ENCODE data around the gene ZNRF3.

- TF ChIP-seq CTCF (IDR thresholded peaks at IDR 0.05) (no peak), EZH2 (IDR thresholded peaks at IDR 0.05) (no peak)
Observed at GRCh38 chr22:28922540-28923244, 39.3 kb downstream of the ZNRF3 start.
